Subcutaneous abdominal adipose tissue (tissue), 5 donors: Measurements from ENCODE around the gene BARX2.

Experiments
- H3K27ac ChIP-seq: one replicate; pipeline ENCODE4 v1.7.0; 2013; ENCODE audit warnings: low read depth, mild to moderate bottlenecking, inconsistent platforms, low read length, moderate library complexity
- H3K27me3 ChIP-seq, 5 donors: one replicate each; pipeline ENCODE4 v1.7.0; 2013; ENCODE audit warnings: low read length in 5 of 5, inconsistent platforms in 1 of 5; ENCODE audit not compliant: control insufficient read depth in 5 of 5, insufficient read depth in 4 of 5
- H3K36me3 ChIP-seq, 5 donors: one replicate each; pipeline ENCODE4 v1.7.0; 2013; ENCODE audit warnings: low read length in 5 of 5; ENCODE audit not compliant: control insufficient read depth in 5 of 5, insufficient read depth in 5 of 5
- H3K4me1 ChIP-seq, 5 donors: one replicate each; pipeline ENCODE4 v1.7.0; 2013; ENCODE audit warnings: low read length in 5 of 5, mild to moderate bottlenecking in 3 of 5, moderate library complexity in 1 of 5; ENCODE audit not compliant: control insufficient read depth in 5 of 5, insufficient read depth in 5 of 5
- H3K4me3 ChIP-seq, 5 donors: one replicate each; pipeline ENCODE4 v1.7.0; 2013; ENCODE audit warnings: low read length in 5 of 5, low read depth in 1 of 5
- H3K9ac ChIP-seq, 5 donors: one replicate each; pipeline ENCODE4 v1.7.0; 2013; ENCODE audit warnings: low read length in 5 of 5, mild to moderate bottlenecking in 4 of 5, moderate library complexity in 3 of 5
- H3K9me3 ChIP-seq, 5 donors: one replicate each; pipeline ENCODE4 v1.7.0; 2013; ENCODE audit warnings: low read length in 5 of 5; ENCODE audit not compliant: control insufficient read depth in 5 of 5
- donor health status: healthy.
- donor health status: healthy.
- donor health status: healthy.
- donor health status: healthy.
- donor health status: healthy.

Gene BARX2

DNA sequence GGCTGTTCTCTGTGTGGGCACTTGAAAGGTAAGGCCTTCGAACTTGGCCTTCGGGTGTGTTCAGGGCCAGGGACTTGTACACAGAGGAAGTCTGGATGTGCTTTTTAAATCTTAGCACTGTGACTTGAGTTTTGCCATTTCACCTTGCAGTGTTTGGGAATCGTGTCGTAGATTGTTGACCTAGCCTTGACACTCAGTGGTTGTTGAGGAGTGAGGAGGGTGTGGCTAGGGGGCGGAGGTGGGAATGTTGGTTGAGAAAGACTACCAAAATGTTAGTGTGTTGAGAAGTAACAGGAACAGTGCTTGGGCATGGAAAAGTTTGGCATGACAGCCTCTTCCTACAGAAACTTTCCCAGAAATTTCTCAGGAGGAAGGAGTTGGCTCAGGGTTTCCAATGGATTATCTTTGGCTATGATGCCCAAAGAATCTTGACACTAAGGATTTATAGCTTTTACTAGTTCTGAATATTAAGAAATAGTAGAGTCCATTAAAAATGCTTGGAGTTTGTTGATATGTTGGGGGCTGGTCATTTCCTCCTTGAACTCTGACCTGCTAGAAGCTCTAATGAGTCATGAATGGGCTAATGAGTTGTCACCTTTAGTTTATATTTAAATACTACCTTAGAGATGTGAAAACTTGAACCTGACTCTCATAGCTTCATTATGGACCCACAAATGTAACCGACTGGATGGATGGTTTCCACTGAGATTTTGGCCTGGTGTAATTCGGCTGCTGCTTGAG lies 40.6 kb downstream of the BARX2 start:
- Histone ChIP-seq H3K4me1 (no peaks in the 10 kb centered on the region), H3K27me3 (no peaks in the 10 kb centered on the region), H3K36me3 (no peaks in the 10 kb centered on the region), H3K4me3 (no peak overlapping the region), H3K9me3 (no peaks in the 10 kb centered on the region), H3K9ac (no peak overlapping the region), H3K27ac (no peak overlapping the region)

DNA sequence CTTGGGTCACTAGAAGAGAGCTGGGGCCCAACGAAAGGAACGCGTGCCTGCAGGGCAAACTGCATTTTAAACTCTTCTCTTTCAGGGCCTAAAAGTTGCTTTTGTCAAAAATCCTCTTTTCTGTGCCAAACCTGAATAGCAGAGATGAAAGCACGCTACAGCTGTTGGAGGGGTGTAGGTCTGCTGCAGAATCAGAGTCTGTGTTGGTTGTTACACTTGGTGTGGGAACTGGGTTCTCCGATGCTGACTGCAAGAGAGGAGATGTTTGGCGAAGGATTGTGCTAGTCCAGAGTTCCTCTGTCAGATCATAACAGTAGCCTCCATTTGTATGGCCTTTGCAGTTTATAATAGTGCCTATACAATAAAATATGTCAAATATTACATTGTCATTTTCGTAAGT lies 41.8 kb downstream of the BARX2 start:
- H3K36me3 ChIP-seq, result no peaks in the 10 kb centered on the region
- no peaks in the 10 kb centered on the region for H3K9me3 ChIP-seq
- no peaks in the 10 kb centered on the region for H3K27me3 ChIP-seq
- no peaks in the 10 kb centered on the region for H3K4me1 ChIP-seq
- H3K4me3 ChIP-seq, result no peak overlapping the region
- no peak overlapping the region for H3K9ac ChIP-seq
- H3K27ac ChIP-seq, result no peak overlapping the region

GRCh38 chr11:129418039-129418438 lies 42.4 kb downstream of the BARX2 start:
- Histone ChIP-seq H3K9me3 (no peaks in the 10 kb centered on the region), H3K27me3 (no peaks in the 10 kb centered on the region), H3K9ac (no peak overlapping the region), H3K36me3 (no peaks in the 10 kb centered on the region), H3K27ac (no peak overlapping the region), H3K4me3 (no peak overlapping the region), H3K4me1 (no peaks in the 10 kb centered on the region)

DNA sequence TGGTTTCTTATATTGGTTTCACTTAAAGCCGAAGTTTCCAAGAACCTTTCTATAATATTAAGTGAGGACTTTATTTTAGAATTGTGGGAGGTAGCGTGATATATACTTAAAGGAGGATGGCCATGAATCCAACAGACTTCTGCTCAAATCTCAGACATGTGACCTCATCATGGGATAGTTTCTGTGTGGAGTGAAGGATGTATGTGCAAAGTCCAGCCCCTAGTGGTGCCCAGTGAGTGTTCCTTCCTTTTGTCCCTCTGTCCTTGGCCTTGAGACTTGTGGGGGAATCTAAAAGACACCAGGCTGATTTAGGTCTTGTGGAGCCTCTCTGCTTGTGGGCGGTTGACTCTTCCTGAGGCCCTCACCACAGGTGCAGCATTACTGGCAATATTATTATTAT lies 43.7 kb downstream of the BARX2 start:
- H3K27me3 ChIP-seq, result no peaks in the 10 kb centered on the region
- H3K4me3 ChIP-seq, result no peak overlapping the region
- H3K9ac ChIP-seq, result no peak overlapping the region
- H3K9me3 ChIP-seq, result no peaks in the 10 kb centered on the region
- no peak overlapping the region for H3K27ac ChIP-seq
- no peaks in the 10 kb centered on the region for H3K36me3 ChIP-seq
- no peaks in the 10 kb centered on the region for H3K4me1 ChIP-seq

DNA sequence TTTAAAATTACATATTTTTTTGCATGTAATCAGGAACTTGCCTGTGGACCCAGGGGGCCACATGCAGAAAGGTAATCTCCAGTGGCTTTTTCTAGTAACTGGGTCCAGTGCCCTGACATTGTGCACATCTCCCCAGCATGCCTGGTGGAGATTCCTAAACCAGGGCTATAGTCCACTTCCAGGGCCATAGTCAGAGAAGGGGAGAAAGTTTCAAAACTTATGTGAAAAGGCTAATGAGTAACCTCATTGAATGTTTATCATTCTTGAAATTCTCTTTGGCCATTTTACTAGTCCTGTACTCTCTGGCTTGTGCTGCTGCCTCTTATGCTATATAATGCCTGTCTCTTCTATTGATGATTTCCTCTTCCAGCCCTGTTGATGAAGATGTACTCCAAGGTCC lies 47.8 kb downstream of the BARX2 start:
- Histone ChIP-seq H3K27me3 (no peaks in the 10 kb centered on the region), H3K9ac (no peak overlapping the region), H3K4me3 (no peak overlapping the region), H3K27ac (no peak overlapping the region), H3K36me3 (no peaks in the 10 kb centered on the region), H3K4me1 (no peaks in the 10 kb centered on the region), H3K9me3 (no peaks in the 10 kb centered on the region)

- no peak overlapping the region for H3K9ac ChIP-seq
- no peaks in the 10 kb centered on the region for H3K4me1 ChIP-seq
- H3K4me3 ChIP-seq, result no peak overlapping the region
- no peaks in the 10 kb centered on the region for H3K27me3 ChIP-seq
- no peak overlapping the region for H3K27ac ChIP-seq
- no peaks in the 10 kb centered on the region for H3K36me3 ChIP-seq
- H3K9me3 ChIP-seq, result no peaks in the 10 kb centered on the region
Measured at GRCh38 chr11:129425214-129425613, 49.6 kb downstream of the BARX2 start.

DNA sequence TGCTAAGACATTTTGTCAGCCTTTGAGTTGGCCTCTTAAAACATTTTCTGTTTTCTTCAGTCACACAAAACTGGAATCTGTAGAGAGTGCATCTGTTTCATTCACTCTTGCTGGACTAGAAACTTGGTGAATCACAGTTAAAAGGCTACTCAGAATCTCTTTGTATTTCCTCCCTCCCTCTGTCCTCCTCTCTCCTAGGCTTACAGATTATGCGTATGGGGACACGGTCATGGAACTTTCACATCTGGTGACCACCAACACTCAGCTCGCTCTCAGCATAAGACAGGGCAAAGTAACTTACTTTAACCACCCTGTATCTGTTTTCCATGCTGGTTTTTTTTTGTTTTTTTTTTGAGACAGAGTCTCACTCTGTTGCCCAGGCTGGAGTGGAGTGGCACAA lies 50.4 kb downstream of the BARX2 start:
- Histone ChIP-seq H3K27ac (no peak overlapping the region), H3K4me3 (no peak overlapping the region), H3K36me3 (no peaks in the 10 kb centered on the region), H3K27me3 (no peaks in the 10 kb centered on the region), H3K9ac (no peak overlapping the region), H3K4me1 (no peaks in the 10 kb centered on the region), H3K9me3 (peaks cover 0 to 5% (median 4%) of the 10 kb centered on the region in 5 donors)

GRCh38 chr11:129426776-129427175 lies 51.1 kb downstream of the BARX2 start:
- H3K27me3 ChIP-seq, result no peaks in the 10 kb centered on the region
- H3K27ac ChIP-seq, result no peak overlapping the region
- H3K9me3 ChIP-seq, result peaks cover 0 to 5% (median 4%) of the 10 kb centered on the region in 5 donors
- no peak overlapping the region for H3K9ac ChIP-seq
- no peaks in the 10 kb centered on the region for H3K4me1 ChIP-seq
- no peak overlapping the region for H3K4me3 ChIP-seq
- no peaks in the 10 kb centered on the region for H3K36me3 ChIP-seq

GRCh38 chr11:129427376-129427775 lies 51.7 kb downstream of the BARX2 start:
- Histone ChIP-seq H3K36me3 (no peaks in the 10 kb centered on the region), H3K4me1 (no peaks in the 10 kb centered on the region), H3K9ac (no peak overlapping the region), H3K27ac (no peak overlapping the region), H3K4me3 (no peak overlapping the region), H3K27me3 (no peaks in the 10 kb centered on the region), H3K9me3 (peaks cover 0 to 5% (median 4%) of the 10 kb centered on the region in 5 donors)

GRCh38 chr11:129427816-129428406 lies 52.3 kb downstream of the BARX2 start:
- no peaks in the 10 kb centered on the region for H3K27me3 ChIP-seq
- no peaks in the 10 kb centered on the region for H3K36me3 ChIP-seq
- no peak overlapping the region for H3K9ac ChIP-seq
- no peak overlapping the region for H3K27ac ChIP-seq
- peaks cover 0 to 5% (median 4%) of the 10 kb centered on the region in 5 donors for H3K9me3 ChIP-seq
- no peak overlapping the region for H3K4me3 ChIP-seq
- H3K4me1 ChIP-seq, result no peaks in the 10 kb centered on the region
